K562 (cell line): ENCODE results near the gene SDK1. TPM values are rescaled to one million over a fixed set of nuclear protein-coding genes. Genes with fewer than 3 reads are reported as not detected.

ENCODE experiments used
- E4F1 ChIP-seq: fragments of 250-450 bp; sonication (Bioruptor Pico); IDR thresholded peaks from 2 replicates; pipeline ENCODE4 v1.5.0; 2021; ENCODE audit warnings: mild to moderate bottlenecking, borderline replicate concordance
- EWSR1 ChIP-seq: fragments of 450-650 bp; IDR thresholded peaks from 2 replicates; pipeline ENCODE4 v1.6.1; 2018; ENCODE audit warnings: borderline replicate concordance, mild to moderate bottlenecking, low read depth, moderate library complexity; ENCODE audit not compliant: partially characterized antibody
- KLF6 ChIP-seq: fragments of 250-450 bp; sonication (Bioruptor Pico); IDR thresholded peaks from 2 replicates; pipeline ENCODE4 v1.4.0; 2020; ENCODE audit warnings: mild to moderate bottlenecking, moderate library complexity, borderline replicate concordance
- SP2 ChIP-seq: IDR thresholded peaks from 2 replicates; pipeline ENCODE4 v1.6.1; 2011; ENCODE audit warnings: mild to moderate bottlenecking, low read depth, low read length, moderate library complexity; ENCODE audit not compliant: poor library complexity, severe bottlenecking; ENCODE audit errors: extremely low read depth
- STAT5B ChIP-seq: fragments of 250-450 bp; sonication (Bioruptor Pico); IDR thresholded peaks from 2 replicates; pipeline ENCODE4 v1.8.0; 2021; ENCODE audit warnings: mild to moderate bottlenecking, inconsistent platforms
- STAT6 ChIP-seq: sonication (generic); formaldehyde crosslinking; IDR thresholded peaks from 2 replicates; pipeline ENCODE4 v1.8.1; 2023; ENCODE audit warnings: mild to moderate bottlenecking, missing genetic modification reagents
- TEAD1 ChIP-seq, 2 experiments: fragments of 450-650 bp in 1 of 2; sonication (generic) in 1 of 2; formaldehyde crosslinking; IDR thresholded peaks; 2 replicates each; pipeline versions ENCODE4 v1.4.0 to v1.8.0; 2020 to 2022; ENCODE audit warnings: mild to moderate bottlenecking in 2 of 2, missing genetic modification reagents in 1 of 2
- polyA plus RNA-seq, 8 experiments: library from polyadenylated mRNA; depleted of rRNA in 4 of 8; stranded (reverse) in 5 of 8; unstranded in 3 of 8; fragments of >200 nt; fragmentation: Nextera tagmentation in 2 of 8; fragmentation: Illumina TruSeq in 1 of 8; extraction: Ambion mirVana in 2 of 8; extraction: Trizol in 1 of 8; gene quantifications; 2 replicates each; pipeline versions ENCODE4 v1.2.1 to v1.2.3, GENCODE V29; 2011 to 2014; ENCODE audit warnings: inconsistent platforms in 1 of 8, missing spikeins in 1 of 8
- total RNA-seq, 7 experiments: library from RNA; depleted of rRNA in 6 of 7; stranded (reverse); fragments of >200 nt in 6 of 7; fragmentation: Illumina TruSeq in 2 of 7; extraction: Trizol in 2 of 7; gene quantifications; 2 replicates each; pipeline versions ENCODE4 v1.2.1 to v1.2.3, GENCODE V29; 2011 to 2021; ENCODE audit warnings: low replicate concordance in 1 of 7

Gene SDK1
- total and polyA plus RNA-seq, 9 of the 15 experiments (the other 6 are each of a cell fraction or from before 2014, with no cell fraction given): 0.16 TPM; not detected in 8

GRCh38 chr7:3807824-3808223 is 506.8 kb downstream of the SDK1 start (continued):
- TF ChIP-seq EWSR1 (no peak), STAT6 (CRISPR knock-in tag) (no peak), E4F1 (CRISPR knock-in tag) (no peak), SP2 (no peak), STAT5B (CRISPR knock-in tag) (no peak), TEAD1 (CRISPR knock-in tag; IDR thresholded peaks at IDR 0.05) (no peak), KLF6 (CRISPR knock-in tag) (no peak)
- TF ChIP-seq, all 486 proteins: peak for 0
